Heart left ventricle (tissue), 13 donors: Measurements from ENCODE around the gene CHST11.

ENCODE experiments used
- POLR2A ChIP-seq, 2 donors: fragments of 450-650 bp; IDR thresholded peaks; one replicate each; pipeline ENCODE4 v1.6.1; 2017; ENCODE audit warnings: antibody characterized with exemption in 2 of 2, mild to moderate bottlenecking in 2 of 2, moderate library complexity in 2 of 2
- TF ChIP-seq, protein P1 (sequence below), 12 donors: fragments of 200-600 bp; sonication (generic) in 4 of 12; IDR thresholded peaks; one replicate each; pipeline versions ENCODE4 v1.5.0 to v1.8.0; 2018 to 2022; ENCODE audit warnings: antibody characterized with exemption in 12 of 12, mild to moderate bottlenecking in 5 of 12
- donor health status: ischemic (EF 13 %, LVEDD 7.1; RV severe dilation, severe dysfunction).
- donor health status: DM: no; HTN: yes; CAD: no.
- donor health status: DM: no; HTN: no; CAD: no.
- donor health status: ischemic (EF 25% LVEDD 6.9; RV normal size, moderate dysfunction).
- donor health status: ischemic (EF 25% LVEDD 5.7; RV mildly dilated, moderate dysfunction).
- donor health status: ischemic (EF 35%, LVEDD 5.7; RV mildly dilated, moderate dysfunction).
- donor health status: nonischemic (EF 11% LVEDD 7.7; RV severe dilation, severe dysfunction).
- donor health status: DM: yes; HTN: yes; CAD: no.
- donor health status: PGD.
- donor health status: ischemic (EF 29% LVEDD 5.4; RV normal size, mild dysfunction).
- donor health status: nonischemic (EF 23%, LVEDD 6.1; RV moderate dilation, normal function).

- TF ChIP-seq, protein P1, sequence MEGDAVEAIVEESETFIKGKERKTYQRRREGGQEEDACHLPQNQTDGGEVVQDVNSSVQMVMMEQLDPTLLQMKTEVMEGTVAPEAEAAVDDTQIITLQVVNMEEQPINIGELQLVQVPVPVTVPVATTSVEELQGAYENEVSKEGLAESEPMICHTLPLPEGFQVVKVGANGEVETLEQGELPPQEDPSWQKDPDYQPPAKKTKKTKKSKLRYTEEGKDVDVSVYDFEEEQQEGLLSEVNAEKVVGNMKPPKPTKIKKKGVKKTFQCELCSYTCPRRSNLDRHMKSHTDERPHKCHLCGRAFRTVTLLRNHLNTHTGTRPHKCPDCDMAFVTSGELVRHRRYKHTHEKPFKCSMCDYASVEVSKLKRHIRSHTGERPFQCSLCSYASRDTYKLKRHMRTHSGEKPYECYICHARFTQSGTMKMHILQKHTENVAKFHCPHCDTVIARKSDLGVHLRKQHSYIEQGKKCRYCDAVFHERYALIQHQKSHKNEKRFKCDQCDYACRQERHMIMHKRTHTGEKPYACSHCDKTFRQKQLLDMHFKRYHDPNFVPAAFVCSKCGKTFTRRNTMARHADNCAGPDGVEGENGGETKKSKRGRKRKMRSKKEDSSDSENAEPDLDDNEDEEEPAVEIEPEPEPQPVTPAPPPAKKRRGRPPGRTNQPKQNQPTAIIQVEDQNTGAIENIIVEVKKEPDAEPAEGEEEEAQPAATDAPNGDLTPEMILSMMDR (IDR thresholded peaks at IDR 0.05): no peak
- TF ChIP-seq POLR2A (IDR thresholded peaks at IDR 0.05): no peak
Observed at GRCh38 chr12:104742551-104743201, 285.9 kb downstream of the CHST11 start.
